Measurements from ENCODE around the gene ADGRV1.

The ADGRV1 gene

GRCh38 chr5:90690307-90690706 is 131.7 kb downstream of the ADGRV1 start:
- Mint-ChIP-seq H3K36me3 (ENCODE audit: insufficient read depth) (no peaks in the 10 kb centered on the region), H3K27me3 (no peaks in the 10 kb centered on the region), H3K4me3 (no peak overlapping the region), H3K4me1 (ENCODE audit: low read depth in 2 of 2) (no peaks in the 10 kb centered on the region), H3K9me3 (no peaks in the 10 kb centered on the region), H3K27ac (no peak overlapping the region)
- ATAC-seq (replicated peaks) (no peak), DNase-seq (no peak)

GRCh38 chr5:90691533-90691932 is 132.9 kb downstream of the ADGRV1 start:
- Mint-ChIP-seq H3K9me3 (no peaks in the 10 kb centered on the region), H3K36me3 (ENCODE audit: insufficient read depth) (no peaks in the 10 kb centered on the region), H3K27me3 (no peaks in the 10 kb centered on the region), H3K27ac (no peak overlapping the region), H3K4me1 (ENCODE audit: low read depth in 2 of 2) (no peaks in the 10 kb centered on the region), H3K4me3 (no peak overlapping the region)
- ATAC-seq (replicated peaks), result no peak
- DNase-seq, result no peak

GRCh38 chr5:90696153-90696552 is 137.6 kb downstream of the ADGRV1 start:
- Mint-ChIP-seq H3K27me3 (no peaks in the 10 kb centered on the region), H3K4me3 (no peak overlapping the region), H3K4me1 (ENCODE audit: low read depth in 2 of 2) (no peaks in the 10 kb centered on the region), H3K36me3 (ENCODE audit: insufficient read depth) (no peaks in the 10 kb centered on the region), H3K9me3 (no peaks in the 10 kb centered on the region), H3K27ac (no peak overlapping the region)
- DNase-seq (no peak), ATAC-seq (replicated peaks) (no peak)

- H3K27ac Mint-ChIP-seq, result no peak overlapping the region
- no peaks in the 10 kb centered on the region for H3K4me1 Mint-ChIP-seq (ENCODE audit: low read depth in 2 of 2)
- no peaks in the 10 kb centered on the region for H3K27me3 Mint-ChIP-seq
- no peak overlapping the region for H3K4me3 Mint-ChIP-seq
- ATAC-seq (replicated peaks) (no peak), DNase-seq (no peak)
- H3K36me3 Mint-ChIP-seq (ENCODE audit: insufficient read depth), result no peaks in the 10 kb centered on the region
- H3K9me3 Mint-ChIP-seq, result no peaks in the 10 kb centered on the region
These were observed 141.7 kb downstream of the ADGRV1 start for GRCh38 chr5:90700299-90700698.

- Mint-ChIP-seq H3K4me1 (ENCODE audit: low read depth in 2 of 2) (no peaks in the 10 kb centered on the region), H3K36me3 (ENCODE audit: insufficient read depth) (no peaks in the 10 kb centered on the region), H3K27me3 (peaks cover 0 to 8% of the 10 kb centered on the region in 2 donors), H3K27ac (no peak overlapping the region), H3K9me3 (no peaks in the 10 kb centered on the region), H3K4me3 (no peak overlapping the region)
- ATAC-seq (replicated peaks) (no peak), DNase-seq (no peak)
These were observed 145.3 kb downstream of the ADGRV1 start for GRCh38 chr5:90703932-90704331.

GRCh38 chr5:90707698-90708097 is 149.1 kb downstream of the ADGRV1 start:
- ATAC-seq (replicated peaks), result no peak
- peaks cover 0 to 8% of the 10 kb centered on the region in 2 donors for H3K27me3 Mint-ChIP-seq
- no peak overlapping the region for H3K4me3 Mint-ChIP-seq
- no peaks in the 10 kb centered on the region for H3K9me3 Mint-ChIP-seq
- H3K4me1 Mint-ChIP-seq (ENCODE audit: low read depth in 2 of 2), result no peaks in the 10 kb centered on the region
- no peaks in the 10 kb centered on the region for H3K36me3 Mint-ChIP-seq (ENCODE audit: insufficient read depth)
- DNase-seq, result no peak
- H3K27ac Mint-ChIP-seq, result no peak overlapping the region

- ATAC-seq (replicated peaks) (no peak), DNase-seq (no peak)
- H3K4me3 Mint-ChIP-seq, result no peak overlapping the region
- no peaks in the 10 kb centered on the region for H3K36me3 Mint-ChIP-seq (ENCODE audit: insufficient read depth)
- H3K4me1 Mint-ChIP-seq (ENCODE audit: low read depth in 2 of 2), result no peaks in the 10 kb centered on the region
- H3K9me3 Mint-ChIP-seq, result no peaks in the 10 kb centered on the region
- no peak overlapping the region for H3K27ac Mint-ChIP-seq
- peaks cover 0 to 8% of the 10 kb centered on the region in 2 donors for H3K27me3 Mint-ChIP-seq
These were observed 150.9 kb downstream of the ADGRV1 start for GRCh38 chr5:90709323-90710155.

GRCh38 chr5:90718387-90718786 is 159.8 kb downstream of the ADGRV1 start:
- peaks cover 3% of the 10 kb centered on the region for H3K36me3 Mint-ChIP-seq (ENCODE audit: insufficient read depth)
- H3K4me3 Mint-ChIP-seq, result no peak overlapping the region
- peaks cover 0 to 4% of the 10 kb centered on the region in 2 donors for H3K9me3 Mint-ChIP-seq
- no peaks in the 10 kb centered on the region for H3K27me3 Mint-ChIP-seq
- H3K27ac Mint-ChIP-seq, result no peak overlapping the region
- DNase-seq (no peak), ATAC-seq (replicated peaks) (no peak)
- no peaks in the 10 kb centered on the region for H3K4me1 Mint-ChIP-seq (ENCODE audit: low read depth in 2 of 2)

- no peak for ATAC-seq (replicated peaks)
- Mint-ChIP-seq H3K9me3 (peaks cover 0 to 8% of the 10 kb centered on the region in 2 donors), H3K27ac (no peak overlapping the region), H3K4me3 (no peak overlapping the region), H3K27me3 (peaks cover 0 to 6% of the 10 kb centered on the region in 2 donors), H3K36me3 (ENCODE audit: insufficient read depth) (no peaks in the 10 kb centered on the region), H3K4me1 (ENCODE audit: low read depth in 2 of 2) (no peaks in the 10 kb centered on the region)
- DNase-seq, result no peak
These were observed 181.0 kb downstream of the ADGRV1 start for GRCh38 chr5:90739567-90739966.

GRCh38 chr5:90740244-90740799 is 181.7 kb downstream of the ADGRV1 start:
- no peaks in the 10 kb centered on the region for H3K4me1 Mint-ChIP-seq (ENCODE audit: low read depth in 2 of 2)
- no peak overlapping the region for H3K27ac Mint-ChIP-seq
- H3K4me3 Mint-ChIP-seq, result no peak overlapping the region
- peaks cover 0 to 6% of the 10 kb centered on the region in 2 donors for H3K27me3 Mint-ChIP-seq
- ATAC-seq (replicated peaks), result no peak
- no peak for DNase-seq
- peaks cover 0 to 8% of the 10 kb centered on the region in 2 donors for H3K9me3 Mint-ChIP-seq
- H3K36me3 Mint-ChIP-seq (ENCODE audit: insufficient read depth), result no peaks in the 10 kb centered on the region

- Mint-ChIP-seq H3K4me1 (ENCODE audit: low read depth in 2 of 2) (no peaks in the 10 kb centered on the region), H3K27ac (no peak overlapping the region), H3K36me3 (ENCODE audit: insufficient read depth) (no peaks in the 10 kb centered on the region), H3K4me3 (no peak overlapping the region), H3K27me3 (peaks cover 0 to 6% of the 10 kb centered on the region in 2 donors), H3K9me3 (peaks cover 0 to 8% of the 10 kb centered on the region in 2 donors)
- DNase-seq, result no peak
- ATAC-seq (replicated peaks), result no peak
These were observed 182.5 kb downstream of the ADGRV1 start for GRCh38 chr5:90741022-90741564.

GRCh38 chr5:90746119-90746518 is 187.5 kb downstream of the ADGRV1 start:
- ATAC-seq (replicated peaks) (no peak), DNase-seq (no peak)
- Mint-ChIP-seq H3K9me3 (no peaks in the 10 kb centered on the region), H3K27me3 (peaks cover 10 to 13% of the 10 kb centered on the region in 2 donors), H3K4me1 (ENCODE audit: low read depth in 2 of 2) (no peaks in the 10 kb centered on the region), H3K27ac (no peak overlapping the region), H3K36me3 (ENCODE audit: insufficient read depth) (no peaks in the 10 kb centered on the region), H3K4me3 (no peak overlapping the region)

- no peak overlapping the region for H3K27ac Mint-ChIP-seq
- H3K27me3 Mint-ChIP-seq, result peaks cover 10 to 14% of the 10 kb centered on the region in 2 donors
- H3K4me1 Mint-ChIP-seq (ENCODE audit: low read depth in 2 of 2), result no peaks in the 10 kb centered on the region
- ATAC-seq (replicated peaks) (no peak), DNase-seq (no peak)
- H3K36me3 Mint-ChIP-seq (ENCODE audit: insufficient read depth), result no peaks in the 10 kb centered on the region
- no peak overlapping the region for H3K4me3 Mint-ChIP-seq
- no peaks in the 10 kb centered on the region for H3K9me3 Mint-ChIP-seq
These were observed 188.6 kb downstream of the ADGRV1 start for GRCh38 chr5:90747175-90747574.

- DNase-seq, result no peak
- Mint-ChIP-seq H3K36me3 (ENCODE audit: insufficient read depth) (no peaks in the 10 kb centered on the region), H3K4me1 (ENCODE audit: low read depth in 2 of 2) (no peaks in the 10 kb centered on the region), H3K9me3 (no peaks in the 10 kb centered on the region), H3K4me3 (no peak overlapping the region), H3K27ac (no peak overlapping the region), H3K27me3 (peaks cover 10 to 14% of the 10 kb centered on the region in 2 donors)
- ATAC-seq (replicated peaks), result no peak
These were observed 189.1 kb downstream of the ADGRV1 start for GRCh38 chr5:90747693-90748092.

Data from effector memory CD8-positive, alpha-beta T cell (primary cell).